VCaP (cell line): ENCODE data around the gene DENND1A.

Source experiments
- H3K27ac ChIP-seq: fragments of 450-650 bp; 2 replicates; pipeline ENCODE4 v1.5.1; 2017
- TF ChIP-seq, protein P1 (sequence below): fragments of 450-650 bp; conservative IDR thresholded peaks from 2 replicates; pipeline ENCODE4 v1.5.1; 2017; ENCODE audit warnings: mild to moderate bottlenecking, moderate library complexity

Gene DENND1A

DNA sequence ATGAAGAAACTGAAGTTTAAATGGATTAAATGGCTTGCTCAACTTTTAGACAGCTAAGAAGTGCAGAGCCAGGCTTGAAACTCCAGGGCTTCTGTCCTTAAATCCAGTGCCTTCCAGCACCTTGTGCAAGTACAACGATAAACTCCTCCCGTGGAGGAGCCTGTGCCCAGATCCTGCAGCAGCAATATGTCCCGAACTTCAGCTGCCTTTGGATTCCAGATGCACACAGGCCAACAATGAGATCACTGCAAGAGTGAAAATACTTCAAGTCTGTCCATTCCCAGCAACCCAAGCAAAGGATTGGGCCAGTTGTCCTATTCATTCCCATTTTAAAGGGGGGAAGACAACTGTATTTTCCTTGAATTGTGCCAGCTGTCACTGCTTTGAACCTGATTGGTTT lies 374.3 kb downstream of the DENND1A start:
- H3K27ac ChIP-seq = no peak overlapping the region

GRCh38 chr9:123552530-123552929 lies 377.4 kb downstream of the DENND1A start:
- H3K27ac ChIP-seq = no peak overlapping the region
- TF ChIP-seq, protein P1, sequence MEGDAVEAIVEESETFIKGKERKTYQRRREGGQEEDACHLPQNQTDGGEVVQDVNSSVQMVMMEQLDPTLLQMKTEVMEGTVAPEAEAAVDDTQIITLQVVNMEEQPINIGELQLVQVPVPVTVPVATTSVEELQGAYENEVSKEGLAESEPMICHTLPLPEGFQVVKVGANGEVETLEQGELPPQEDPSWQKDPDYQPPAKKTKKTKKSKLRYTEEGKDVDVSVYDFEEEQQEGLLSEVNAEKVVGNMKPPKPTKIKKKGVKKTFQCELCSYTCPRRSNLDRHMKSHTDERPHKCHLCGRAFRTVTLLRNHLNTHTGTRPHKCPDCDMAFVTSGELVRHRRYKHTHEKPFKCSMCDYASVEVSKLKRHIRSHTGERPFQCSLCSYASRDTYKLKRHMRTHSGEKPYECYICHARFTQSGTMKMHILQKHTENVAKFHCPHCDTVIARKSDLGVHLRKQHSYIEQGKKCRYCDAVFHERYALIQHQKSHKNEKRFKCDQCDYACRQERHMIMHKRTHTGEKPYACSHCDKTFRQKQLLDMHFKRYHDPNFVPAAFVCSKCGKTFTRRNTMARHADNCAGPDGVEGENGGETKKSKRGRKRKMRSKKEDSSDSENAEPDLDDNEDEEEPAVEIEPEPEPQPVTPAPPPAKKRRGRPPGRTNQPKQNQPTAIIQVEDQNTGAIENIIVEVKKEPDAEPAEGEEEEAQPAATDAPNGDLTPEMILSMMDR = no peak

More for the DNA sequence above, 374.3 kb downstream of the DENND1A start:
- TF ChIP-seq, protein P1 = no peak

DNA sequence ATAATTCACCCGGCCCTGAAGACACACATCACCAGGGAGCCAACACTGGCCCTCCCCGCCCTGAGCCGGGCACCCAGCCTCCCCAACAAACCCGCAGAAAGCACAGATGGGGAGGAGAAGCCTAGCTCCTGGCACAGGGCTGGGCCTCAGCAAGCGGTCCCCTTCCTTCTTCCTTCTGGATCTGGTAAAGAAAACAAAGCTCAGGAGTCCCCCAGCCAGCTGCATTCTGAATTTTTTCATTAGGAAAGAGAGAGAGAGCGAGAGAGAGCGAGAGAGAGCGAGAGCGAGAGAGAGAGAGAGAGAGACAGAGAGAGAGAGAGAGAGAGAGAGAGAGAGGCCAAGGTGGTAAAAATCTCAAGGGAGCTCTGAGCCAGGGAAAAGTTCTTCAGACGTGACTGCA lies 378.2 kb downstream of the DENND1A start:
- no peak overlapping the region for H3K27ac ChIP-seq
- TF ChIP-seq, protein P1 = no peak

- TF ChIP-seq, protein P1 = no peak
- no peak overlapping the region for H3K27ac ChIP-seq
Observed at GRCh38 chr9:123550797-123551196, 379.1 kb downstream of the DENND1A start.

DNA sequence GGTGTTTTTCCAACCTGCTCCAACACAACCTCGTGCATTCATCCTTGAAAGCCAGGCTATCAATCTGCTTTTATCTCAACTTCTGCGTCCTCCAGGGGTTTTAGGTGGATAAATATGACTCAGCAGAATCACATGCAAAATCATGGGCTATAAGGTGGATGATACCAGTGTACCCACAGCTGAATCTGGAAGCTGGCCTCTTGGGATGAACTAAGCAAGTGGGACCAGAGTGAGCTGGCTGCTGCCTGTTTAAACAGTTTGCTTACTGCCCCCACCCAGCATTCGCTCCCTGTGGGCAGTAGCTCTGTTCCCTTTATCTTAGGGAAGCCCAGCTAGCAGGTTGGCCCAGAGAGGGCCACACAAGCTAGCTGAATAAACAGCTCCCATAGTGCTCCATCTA lies 379.9 kb downstream of the DENND1A start:
- H3K27ac ChIP-seq = no peak overlapping the region

GRCh38 chr9:123548741-123549545 lies 381.0 kb downstream of the DENND1A start:
- TF ChIP-seq, protein P1 = no peak
- H3K27ac ChIP-seq = no peak overlapping the region

More for the DNA sequence above, 379.9 kb downstream of the DENND1A start:
- TF ChIP-seq, protein P1 = no peak

DNA sequence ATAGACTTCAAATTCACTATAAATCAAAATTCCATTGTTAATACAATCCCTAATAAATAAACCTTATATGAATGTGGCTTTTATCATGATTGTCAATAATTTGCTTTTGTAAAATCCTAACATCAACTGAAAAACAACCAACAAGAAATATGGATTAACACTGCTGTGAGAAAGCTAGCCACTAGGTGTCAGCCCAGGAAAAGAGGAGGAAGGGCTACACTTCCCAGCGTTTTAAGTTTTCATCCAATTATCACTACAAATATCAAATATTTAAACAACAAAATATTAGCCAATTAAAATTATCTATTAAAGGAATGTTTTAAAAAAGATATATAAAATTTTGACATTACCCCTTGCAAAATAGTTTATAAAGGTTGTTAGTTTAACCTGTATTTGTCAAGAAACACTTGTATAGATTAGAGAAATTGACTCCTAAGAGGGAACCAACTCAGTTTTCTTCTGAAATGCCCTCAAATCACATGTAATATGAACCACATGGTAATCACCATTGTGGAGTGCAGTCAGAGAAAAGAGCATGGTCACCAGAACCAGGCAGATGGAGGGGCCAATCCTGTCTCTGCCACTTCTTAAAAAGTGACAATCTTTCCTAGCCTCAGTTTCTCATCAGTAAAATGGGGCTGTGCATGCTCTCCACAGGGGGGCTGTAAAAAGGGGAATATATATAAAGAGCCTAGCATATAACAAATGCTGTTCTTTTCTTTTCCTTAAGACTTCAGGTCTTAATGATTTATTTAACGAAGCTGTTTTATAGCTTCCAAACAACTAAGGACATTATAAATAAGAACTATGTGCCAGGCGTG lies 385.7 kb downstream of the DENND1A start:
- TF ChIP-seq, protein P1 = peak; percentile 97
- no peak overlapping the region; the same call in 1 of the 2 replicates for H3K27ac ChIP-seq
